Measurements from ENCODE around the gene MAPT.

DNA sequence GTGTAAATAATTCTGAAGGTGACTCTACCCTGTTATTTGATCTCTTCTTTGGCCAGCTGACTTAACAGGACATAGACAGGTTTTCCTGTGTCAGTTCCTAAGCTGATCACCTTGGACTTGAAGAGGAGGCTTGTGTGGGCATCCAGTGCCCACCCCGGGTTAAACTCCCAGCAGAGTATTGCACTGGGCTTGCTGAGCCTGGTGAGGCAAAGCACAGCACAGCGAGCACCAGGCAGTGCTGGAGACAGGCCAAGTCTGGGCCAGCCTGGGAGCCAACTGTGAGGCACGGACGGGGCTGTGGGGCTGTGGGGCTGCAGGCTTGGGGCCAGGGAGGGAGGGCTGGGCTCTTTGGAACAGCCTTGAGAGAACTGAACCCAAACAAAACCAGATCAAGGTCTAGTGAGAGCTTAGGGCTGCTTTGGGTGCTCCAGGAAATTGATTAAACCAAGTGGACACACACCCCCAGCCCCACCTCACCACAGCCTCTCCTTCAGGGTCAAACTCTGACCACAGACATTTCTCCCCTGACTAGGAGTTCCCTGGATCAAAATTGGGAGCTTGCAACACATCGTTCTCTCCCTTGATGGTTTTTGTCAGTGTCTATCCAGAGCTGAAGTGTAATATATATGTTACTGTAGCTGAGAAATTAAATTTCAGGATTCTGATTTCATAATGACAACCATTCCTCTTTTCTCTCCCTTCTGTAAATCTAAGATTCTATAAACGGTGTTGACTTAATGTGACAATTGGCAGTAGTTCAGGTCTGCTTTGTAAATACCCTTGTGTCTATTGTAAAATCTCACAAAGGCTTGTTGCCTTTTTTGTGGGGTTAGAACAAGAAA lies 109.8 kb downstream of the MAPT start:
- TF ChIP-seq, protein P1, sequence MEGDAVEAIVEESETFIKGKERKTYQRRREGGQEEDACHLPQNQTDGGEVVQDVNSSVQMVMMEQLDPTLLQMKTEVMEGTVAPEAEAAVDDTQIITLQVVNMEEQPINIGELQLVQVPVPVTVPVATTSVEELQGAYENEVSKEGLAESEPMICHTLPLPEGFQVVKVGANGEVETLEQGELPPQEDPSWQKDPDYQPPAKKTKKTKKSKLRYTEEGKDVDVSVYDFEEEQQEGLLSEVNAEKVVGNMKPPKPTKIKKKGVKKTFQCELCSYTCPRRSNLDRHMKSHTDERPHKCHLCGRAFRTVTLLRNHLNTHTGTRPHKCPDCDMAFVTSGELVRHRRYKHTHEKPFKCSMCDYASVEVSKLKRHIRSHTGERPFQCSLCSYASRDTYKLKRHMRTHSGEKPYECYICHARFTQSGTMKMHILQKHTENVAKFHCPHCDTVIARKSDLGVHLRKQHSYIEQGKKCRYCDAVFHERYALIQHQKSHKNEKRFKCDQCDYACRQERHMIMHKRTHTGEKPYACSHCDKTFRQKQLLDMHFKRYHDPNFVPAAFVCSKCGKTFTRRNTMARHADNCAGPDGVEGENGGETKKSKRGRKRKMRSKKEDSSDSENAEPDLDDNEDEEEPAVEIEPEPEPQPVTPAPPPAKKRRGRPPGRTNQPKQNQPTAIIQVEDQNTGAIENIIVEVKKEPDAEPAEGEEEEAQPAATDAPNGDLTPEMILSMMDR (IDR thresholded peaks at IDR 0.05; ENCODE audit: low read depth, low read length, poor library complexity, severe bottlenecking) = no peak
- no peak for TF ChIP-seq EZH2phosphoT487 (IDR thresholded peaks at IDR 0.05; ENCODE audit: borderline replicate concordance, low read length)
